T-helper 9 cell (primary cell): ENCODE measurements around the gene PRDX2.

Source experiments
- DNase-seq: peaks from one replicate; pipeline ENCODE4 v3.0.0-alpha.2; 2020

PRDX2 gene

GRCh38 chr19:12751635-12752034, 50.0 kb downstream of the PRDX2 start, which contains the start of gene BEST2:
BEST2 (plus strand) TSS chr19:12751791; CDS start chr19:12752593, 802 bp downstream.
- DNase-seq = no peak

DNA sequence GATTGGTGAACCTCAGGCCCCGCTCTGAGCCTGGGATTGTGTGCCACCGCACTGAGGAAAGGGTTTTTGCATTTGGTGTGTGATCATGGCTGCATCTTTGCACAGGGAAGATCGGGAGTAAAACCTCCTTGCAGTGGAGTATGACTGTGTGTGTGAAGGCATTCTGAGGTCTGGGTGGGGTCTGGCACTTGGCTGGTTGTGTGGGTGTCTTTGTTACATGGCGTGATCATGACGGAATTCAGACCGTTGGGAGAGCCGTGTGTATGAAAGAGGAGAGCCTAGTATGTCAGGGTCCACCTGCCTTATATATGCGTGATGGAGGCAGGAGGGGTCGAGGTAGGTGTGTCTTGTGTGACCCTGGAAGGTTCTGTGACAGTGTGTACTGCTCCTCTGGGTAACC, 50.7 kb downstream of the PRDX2 start:
- DNase-seq = no peak

DNA sequence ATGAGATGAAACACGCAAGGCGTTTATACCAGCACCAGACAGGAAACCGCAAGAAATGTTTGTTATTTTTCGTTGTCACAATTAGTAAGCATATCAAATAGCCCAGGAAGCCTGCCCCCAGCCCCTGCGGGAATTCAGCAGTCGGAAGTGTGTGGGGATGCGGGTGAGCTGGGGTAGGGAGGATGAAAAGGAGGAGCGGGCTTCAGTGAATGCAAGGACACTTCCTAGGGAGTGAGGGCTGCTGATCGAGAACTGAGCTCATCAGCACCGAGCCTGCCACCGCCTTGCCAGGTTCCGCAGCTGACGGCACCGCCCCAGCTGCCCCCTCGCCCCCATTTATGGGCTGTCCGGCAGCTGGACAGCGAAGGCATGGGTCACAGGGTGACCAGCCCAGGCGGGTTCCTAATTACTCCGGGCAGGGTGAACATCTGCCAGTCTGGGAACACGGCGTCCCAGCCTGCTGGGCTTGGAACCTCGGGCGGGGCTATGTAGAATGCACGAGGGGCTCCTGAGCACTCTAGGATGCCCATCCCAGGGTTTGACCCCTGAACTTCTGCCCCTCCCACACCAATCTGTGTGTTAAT, 51.6 kb downstream of the PRDX2 start:
- DNase-seq = no peak

- DNase-seq = no peak
Measured at GRCh38 chr19:12748489-12748888, 53.1 kb downstream of the PRDX2 start.
